AG04449 (cell line): ENCODE results near the gene GOLGA6C.
"Not testable (repeated sequence)": the region's sequence is repeated elsewhere in the genome, so short reads cannot be mapped to it uniquely, and the experiment has no call there.

Experiments
- CTCF ChIA-PET: fragments of 350-600 bp; formaldehyde crosslinking; extraction: SDS; loops from one replicate; lab custom pipeline; 2021; ENCODE audit warnings: antibody characterized with exemption; lab: Yijun Ruan, JAX
- POLR2A ChIA-PET: fragments of 400-600, 350-600 bp; formaldehyde crosslinking; extraction: SDS; loops from one replicate; lab custom pipeline; 2020; ENCODE audit warnings: antibody characterized with exemption, inconsistent platforms; lab: Yijun Ruan, JAX
- DNase-seq: peaks from one replicate; pipeline ENCODE4 v3.0.0-alpha.2; 2010; ENCODE audit warnings: low read depth, low spot score
- H3K4me3 ChIP-seq: 2 replicates; pipeline ENCODE4 v1.5.1; 2011; ENCODE audit warnings: low read depth, mild to moderate bottlenecking, control low read depth, low read length
- CTCF ChIP-seq: IDR thresholded peaks from one replicate; pipeline ENCODE4 v1.5.1; 2011; ENCODE audit warnings: mild to moderate bottlenecking, moderate library complexity, low read length, control low read depth, inconsistent platforms; ENCODE audit not compliant: insufficient read depth; ENCODE audit errors: missing control alignments

GOLGA6C gene

GRCh38 chr15:75258034-75258433 lies at the start of gene GOLGA6C:
GOLGA6C (plus strand) TSS chr15:75258334; CDS start chr15:75258599, 265 bp downstream.
- H3K4me3 ChIP-seq, CTCF ChIA-PET, DNase-seq, POLR2A ChIA-PET: not testable (repeated sequence)

GRCh38 chr15:75208501-75209288 lies 49.4 kb upstream of the GOLGA6C start:
- CTCF ChIA-PET: interaction anchor here (1.1 to 10.9 kb wide), 7 partner anchors 7 to 307 kb away, joined by 3 to 337 read pairs (median 5); partner anchors contain the start of genes PPCDC and RPP25
- no peak for TF ChIP-seq CTCF
- DNase-seq: no peak
- POLR2A ChIA-PET: interaction anchor here (1.1 kb wide), 1 partner anchor 184 kb away, joined by 4 read pairs; no protein-coding TSS in a partner anchor
- H3K4me3 ChIP-seq: no peak overlapping the region

GRCh38 chr15:75209289-75209676 lies 48.9 kb upstream of the GOLGA6C start:
- DNase-seq: no peak
- no peak overlapping the region for H3K4me3 ChIP-seq
- TF ChIP-seq CTCF: no peak
- ChIA-PET POLR2A (interaction anchor here (0.7 kb wide), 1 partner anchor 26 kb away, joined by 3 read pairs; no protein-coding TSS in a partner anchor), CTCF (interaction anchor here (1.1 to 10.9 kb wide), 5 partner anchors 8 to 308 kb away, joined by 3 to 337 read pairs (median 5); partner anchors contain the start of genes C15orf39, PPCDC and RPP25)

GRCh38 chr15:75210811-75211230 lies 47.3 kb upstream of the GOLGA6C start:
- CTCF ChIA-PET: interaction anchor here (10.9 kb wide), 1 partner anchor 183 kb away, joined by 337 read pairs; the partner anchor contains the start of gene PPCDC
- POLR2A ChIA-PET: no interaction called here
- no peak for DNase-seq
- TF ChIP-seq CTCF: no peak
- H3K4me3 ChIP-seq: no peak overlapping the region

- TF ChIP-seq CTCF: no peak
- no peak for DNase-seq
- H3K4me3 ChIP-seq: no peak overlapping the region
- ChIA-PET CTCF (interaction anchor here (1.6 to 10.9 kb wide), 3 partner anchors 10 to 184 kb away, joined by 4 to 337 read pairs (median 8); partner anchors contain the start of genes C15orf39 and PPCDC), POLR2A (no interaction called here)
These were observed 46.5 kb upstream of the GOLGA6C start for GRCh38 chr15:75211436-75212199.

- no peak for TF ChIP-seq CTCF
- DNase-seq: no peak
- H3K4me3 ChIP-seq: no peak overlapping the region
- POLR2A ChIA-PET: no interaction called here
- CTCF ChIA-PET: interaction anchor here (0.9 to 10.9 kb wide), 4 partner anchors 8 to 185 kb away, joined by 4 to 337 read pairs (median 6); partner anchors contain the start of genes C15orf39 and PPCDC
These were observed 45.8 kb upstream of the GOLGA6C start for GRCh38 chr15:75212200-75212858.
